ENCODE results near the gene MBNL2. TPM values are rescaled to one million over a fixed set of nuclear protein-coding genes. Genes with fewer than 3 reads are reported as not detected.

The MBNL2 gene
- total and polyA plus RNA-seq, 2 donors from 2014 or later, result 18.8 to 70.5 TPM

DNA sequence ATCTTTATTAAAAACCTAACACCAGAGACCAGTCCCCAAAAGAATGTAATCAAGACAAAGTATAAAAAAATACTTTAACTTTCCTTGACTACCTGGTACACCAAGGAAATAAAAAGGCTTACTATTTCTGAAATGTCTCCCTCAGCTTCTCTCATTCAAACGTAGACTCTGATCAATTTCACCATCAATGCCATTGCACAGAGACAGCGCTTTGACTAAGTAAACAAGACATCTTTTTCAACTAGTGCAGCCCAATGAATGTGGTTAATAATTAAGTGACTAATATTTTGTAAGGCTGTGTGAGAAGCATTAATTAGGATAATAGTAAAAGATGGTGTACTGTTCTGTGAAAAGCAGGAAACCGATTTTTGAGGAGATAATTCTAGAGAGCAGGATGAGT lies 204.6 kb downstream of the MBNL2 start:
- H3K9ac ChIP-seq (ENCODE audit: low read length in 3 of 3), result no peak overlapping the region
- no peaks in the 10 kb centered on the region for H3K36me3 ChIP-seq (ENCODE audit: control insufficient read depth in 2 of 3, insufficient read depth in 3 of 3, low read length in 3 of 3)
- H3K27me3 ChIP-seq (ENCODE audit: control insufficient read depth, insufficient read depth, low read length), result no peaks in the 10 kb centered on the region
- DNase-seq, result no peak
- no peak for FAIRE-seq
- no peak overlapping the region for H3K4me3 ChIP-seq (ENCODE audit: low read length in 3 of 3)
- TF ChIP-seq, protein P1, sequence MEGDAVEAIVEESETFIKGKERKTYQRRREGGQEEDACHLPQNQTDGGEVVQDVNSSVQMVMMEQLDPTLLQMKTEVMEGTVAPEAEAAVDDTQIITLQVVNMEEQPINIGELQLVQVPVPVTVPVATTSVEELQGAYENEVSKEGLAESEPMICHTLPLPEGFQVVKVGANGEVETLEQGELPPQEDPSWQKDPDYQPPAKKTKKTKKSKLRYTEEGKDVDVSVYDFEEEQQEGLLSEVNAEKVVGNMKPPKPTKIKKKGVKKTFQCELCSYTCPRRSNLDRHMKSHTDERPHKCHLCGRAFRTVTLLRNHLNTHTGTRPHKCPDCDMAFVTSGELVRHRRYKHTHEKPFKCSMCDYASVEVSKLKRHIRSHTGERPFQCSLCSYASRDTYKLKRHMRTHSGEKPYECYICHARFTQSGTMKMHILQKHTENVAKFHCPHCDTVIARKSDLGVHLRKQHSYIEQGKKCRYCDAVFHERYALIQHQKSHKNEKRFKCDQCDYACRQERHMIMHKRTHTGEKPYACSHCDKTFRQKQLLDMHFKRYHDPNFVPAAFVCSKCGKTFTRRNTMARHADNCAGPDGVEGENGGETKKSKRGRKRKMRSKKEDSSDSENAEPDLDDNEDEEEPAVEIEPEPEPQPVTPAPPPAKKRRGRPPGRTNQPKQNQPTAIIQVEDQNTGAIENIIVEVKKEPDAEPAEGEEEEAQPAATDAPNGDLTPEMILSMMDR (IDR thresholded peaks at IDR 0.05; ENCODE audit: borderline replicate concordance, extremely low read depth, insufficient read depth), result no peak
- H3K9me3 ChIP-seq (ENCODE audit: control insufficient read depth in 2 of 3, insufficient read depth in 1 of 3, low read length in 3 of 3), result no peaks in the 10 kb centered on the region
- intact Hi-C loops (cut with DNase I), result no loop called here
- no peaks in the 10 kb centered on the region for H3K4me1 ChIP-seq (ENCODE audit: control insufficient read depth in 2 of 3, insufficient read depth in 2 of 3, low read depth in 1 of 3, low read length in 3 of 3)
- H3K27ac ChIP-seq (ENCODE audit: low read depth in 2 of 2, low read length in 2 of 2), result no peak overlapping the region

DNA sequence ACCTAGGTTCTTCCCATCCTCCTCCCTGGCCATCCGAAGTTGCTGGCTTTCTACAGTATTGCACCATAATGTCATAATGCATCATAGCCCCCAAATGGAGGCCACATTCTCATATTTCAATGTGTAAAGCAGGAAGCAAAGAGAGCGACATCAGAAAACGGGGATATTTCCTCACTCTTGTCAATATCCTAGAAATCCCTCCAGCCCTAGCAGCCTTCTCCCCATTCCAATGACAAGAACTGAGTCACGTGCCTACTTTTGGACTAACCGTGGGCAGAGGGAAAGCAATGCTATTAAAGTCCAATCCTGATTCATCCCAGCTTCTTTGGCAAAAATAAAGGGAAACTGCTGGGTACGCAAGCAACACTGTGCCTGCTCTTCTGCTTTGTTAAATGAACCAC lies 207.5 kb downstream of the MBNL2 start:
- TF ChIP-seq, protein P1 (IDR thresholded peaks at IDR 0.05; ENCODE audit: borderline replicate concordance, extremely low read depth, insufficient read depth), result no peak
- Histone ChIP-seq H3K9me3 (ENCODE audit: control insufficient read depth in 2 of 3, insufficient read depth in 1 of 3, low read length in 3 of 3) (no peaks in the 10 kb centered on the region), H3K27ac (ENCODE audit: low read depth in 2 of 2, low read length in 2 of 2) (no peak overlapping the region), H3K4me3 (ENCODE audit: low read length in 3 of 3) (peak overlapping the region in 2 of 3 donors; percentile 15 to 40), H3K36me3 (ENCODE audit: control insufficient read depth in 2 of 3, insufficient read depth in 3 of 3, low read length in 3 of 3) (no peaks in the 10 kb centered on the region), H3K9ac (ENCODE audit: low read length in 3 of 3) (peak overlapping the region in 1 of 3 donors; percentile 23), H3K27me3 (ENCODE audit: control insufficient read depth, insufficient read depth, low read length) (no peaks in the 10 kb centered on the region), H3K4me1 (ENCODE audit: control insufficient read depth in 2 of 3, insufficient read depth in 2 of 3, low read depth in 1 of 3, low read length in 3 of 3) (no peaks in the 10 kb centered on the region)
- DNase-seq (peak in 1 of 5 donors; percentile 46), FAIRE-seq (no peak)
- intact Hi-C loops (cut with DNase I), result no loop called here

DNA sequence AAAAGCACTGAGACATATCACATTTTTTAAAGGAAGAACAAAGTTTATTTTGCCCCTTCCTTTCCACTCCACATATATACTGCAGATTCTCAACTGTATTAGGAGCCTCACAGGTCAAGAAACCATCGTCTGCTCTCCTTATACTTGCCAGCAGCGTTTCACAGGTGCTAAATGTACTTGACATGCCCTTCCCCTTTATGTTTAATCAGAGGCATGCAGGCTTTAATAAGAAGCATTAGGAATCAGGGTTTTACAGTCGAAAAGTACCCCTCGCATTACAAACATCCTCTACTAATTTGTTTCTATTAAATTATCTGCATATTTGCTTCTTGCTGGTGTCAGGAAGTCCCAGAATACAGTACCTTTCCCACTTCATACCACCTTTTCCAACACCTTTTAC lies 208.2 kb downstream of the MBNL2 start:
- intact Hi-C loops (cut with DNase I), result no loop called here
- Histone ChIP-seq H3K27ac (ENCODE audit: low read depth in 2 of 2, low read length in 2 of 2) (no peak overlapping the region), H3K27me3 (ENCODE audit: control insufficient read depth, insufficient read depth, low read length) (no peaks in the 10 kb centered on the region), H3K4me1 (ENCODE audit: control insufficient read depth in 2 of 3, insufficient read depth in 2 of 3, low read depth in 1 of 3, low read length in 3 of 3) (no peaks in the 10 kb centered on the region), H3K9ac (ENCODE audit: low read length in 3 of 3) (no peak overlapping the region), H3K4me3 (ENCODE audit: low read length in 3 of 3) (no peak overlapping the region), H3K36me3 (ENCODE audit: control insufficient read depth in 2 of 3, insufficient read depth in 3 of 3, low read length in 3 of 3) (no peaks in the 10 kb centered on the region), H3K9me3 (ENCODE audit: control insufficient read depth in 2 of 3, insufficient read depth in 1 of 3, low read length in 3 of 3) (no peaks in the 10 kb centered on the region)
- TF ChIP-seq, protein P1 (IDR thresholded peaks at IDR 0.05; ENCODE audit: borderline replicate concordance, extremely low read depth, insufficient read depth), result no peak
- no peak for FAIRE-seq
- DNase-seq, result no peak

DNA sequence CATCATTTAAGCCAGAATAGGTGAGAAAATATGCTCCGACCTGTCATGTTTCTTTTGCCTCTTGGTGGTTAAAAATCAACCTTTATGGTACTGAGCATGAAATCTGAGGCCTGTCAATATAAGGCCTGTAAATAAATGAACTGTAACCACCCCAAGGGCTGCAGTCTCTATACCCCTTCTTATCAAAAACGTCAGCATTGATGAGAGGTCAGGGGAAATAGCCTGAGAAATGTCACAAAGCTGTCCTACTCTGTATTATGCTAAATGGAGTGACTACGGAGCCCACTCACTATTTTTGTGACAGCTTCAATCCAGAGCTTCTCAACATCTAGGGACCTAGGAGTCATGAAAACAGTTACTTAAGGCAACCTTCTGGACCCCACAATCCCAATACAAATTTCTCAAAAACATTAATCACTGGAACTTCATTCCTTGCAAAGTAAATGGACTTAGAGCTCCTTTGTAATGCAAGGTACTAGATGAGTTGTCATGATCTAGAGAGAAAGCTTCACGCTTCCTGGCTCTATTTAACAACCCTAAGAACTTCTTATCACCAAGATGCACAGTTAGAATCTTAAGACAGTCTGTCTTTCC lies 209.1 kb downstream of the MBNL2 start:
- Histone ChIP-seq H3K27ac (ENCODE audit: low read depth in 2 of 2, low read length in 2 of 2) (no peak overlapping the region), H3K36me3 (ENCODE audit: control insufficient read depth in 2 of 3, insufficient read depth in 3 of 3, low read length in 3 of 3) (no peaks in the 10 kb centered on the region), H3K4me1 (ENCODE audit: control insufficient read depth in 2 of 3, insufficient read depth in 2 of 3, low read depth in 1 of 3, low read length in 3 of 3) (peaks cover 0 to 1% (median 0%) of the 10 kb centered on the region in 3 donors), H3K9me3 (ENCODE audit: control insufficient read depth in 2 of 3, insufficient read depth in 1 of 3, low read length in 3 of 3) (no peaks in the 10 kb centered on the region), H3K27me3 (ENCODE audit: control insufficient read depth, insufficient read depth, low read length) (no peaks in the 10 kb centered on the region), H3K4me3 (ENCODE audit: low read length in 3 of 3) (no peak overlapping the region), H3K9ac (ENCODE audit: low read length in 3 of 3) (no peak overlapping the region)
- no peak for DNase-seq
- no peak for FAIRE-seq
- intact Hi-C loops (cut with DNase I), result no loop called here
- TF ChIP-seq, protein P1 (IDR thresholded peaks at IDR 0.05; ENCODE audit: borderline replicate concordance, extremely low read depth, insufficient read depth), result no peak

Data from kidney (tissue), 14 donors.